COR-L47 (cell line): ENCODE measurements around the gene TSC22D1.

ENCODE experiments used
- DNase-seq: peaks from one replicate; lab custom pipeline; 2025; lab: John Stamatoyannopoulos, UW

TSC22D1 gene

GRCh38 chr13:44452418-44452817 lies 123.7 kb downstream of the TSC22D1 start:
- DNase-seq: no peak

GRCh38 chr13:44451651-44452050 lies 124.5 kb downstream of the TSC22D1 start:
- no peak for DNase-seq

GRCh38 chr13:44451126-44451525 lies 125.0 kb downstream of the TSC22D1 start:
- DNase-seq: no peak

DNA sequence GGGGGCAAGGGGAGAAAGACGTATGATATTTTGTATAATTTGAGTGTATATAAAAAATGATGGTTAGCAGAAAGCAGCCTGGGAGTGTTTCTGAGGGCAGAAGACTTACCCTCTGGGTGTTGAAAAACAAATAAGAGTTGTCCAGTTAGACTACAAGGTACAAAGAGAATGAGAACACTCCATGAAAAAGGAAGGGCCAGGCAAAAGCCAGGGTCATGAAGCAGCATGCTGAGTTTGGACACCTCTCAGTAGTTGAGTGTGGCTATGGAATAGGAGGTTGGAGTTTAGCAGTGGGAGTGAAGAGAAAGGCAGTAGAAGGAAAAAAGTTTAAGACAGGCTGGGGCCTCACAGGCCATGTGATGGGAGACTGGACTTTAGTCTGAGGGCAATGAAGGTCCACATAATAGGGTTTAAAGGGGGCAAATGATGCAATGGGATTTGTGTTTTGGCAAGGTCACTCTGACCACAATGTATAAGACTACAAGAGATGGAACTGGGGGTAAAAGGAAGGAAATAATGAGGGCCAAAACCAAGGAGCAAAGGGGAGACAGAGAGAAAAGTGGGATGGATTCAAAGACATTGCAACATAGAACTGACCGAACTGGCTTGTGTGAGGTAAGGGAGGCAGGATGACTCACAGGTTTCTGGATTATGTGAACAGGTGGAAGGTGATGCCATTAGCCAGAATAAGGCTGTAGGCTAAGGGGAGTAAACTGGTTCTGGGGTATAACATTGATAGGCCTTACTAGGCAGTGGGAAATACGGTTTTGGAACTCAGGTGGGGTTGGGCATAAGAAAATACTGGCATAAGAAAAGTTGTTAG lies 125.9 kb downstream of the TSC22D1 start:
- no peak for DNase-seq

DNA sequence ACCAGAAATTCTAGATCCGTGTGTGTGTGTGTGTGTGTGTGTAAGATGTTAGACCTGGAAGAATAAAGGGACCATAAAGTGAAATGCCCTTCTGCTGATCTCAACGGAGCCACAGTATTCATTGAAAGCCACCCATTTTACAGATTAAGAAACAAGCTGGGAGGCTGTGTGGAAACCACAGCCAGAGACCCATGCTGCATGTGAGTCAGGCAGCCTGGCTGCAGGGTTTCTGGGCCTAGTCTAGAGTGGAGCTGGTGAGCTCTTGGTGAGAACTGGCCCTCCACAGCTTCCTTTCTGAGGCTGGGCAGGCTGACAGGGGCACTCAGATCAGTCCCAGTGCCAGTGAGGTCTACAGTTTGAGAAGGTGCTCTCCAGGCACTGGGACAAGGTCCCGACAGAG lies 127.3 kb downstream of the TSC22D1 start:
- no peak for DNase-seq

- no peak for DNase-seq
Measured at GRCh38 chr13:44448373-44448772, 127.8 kb downstream of the TSC22D1 start.

DNA sequence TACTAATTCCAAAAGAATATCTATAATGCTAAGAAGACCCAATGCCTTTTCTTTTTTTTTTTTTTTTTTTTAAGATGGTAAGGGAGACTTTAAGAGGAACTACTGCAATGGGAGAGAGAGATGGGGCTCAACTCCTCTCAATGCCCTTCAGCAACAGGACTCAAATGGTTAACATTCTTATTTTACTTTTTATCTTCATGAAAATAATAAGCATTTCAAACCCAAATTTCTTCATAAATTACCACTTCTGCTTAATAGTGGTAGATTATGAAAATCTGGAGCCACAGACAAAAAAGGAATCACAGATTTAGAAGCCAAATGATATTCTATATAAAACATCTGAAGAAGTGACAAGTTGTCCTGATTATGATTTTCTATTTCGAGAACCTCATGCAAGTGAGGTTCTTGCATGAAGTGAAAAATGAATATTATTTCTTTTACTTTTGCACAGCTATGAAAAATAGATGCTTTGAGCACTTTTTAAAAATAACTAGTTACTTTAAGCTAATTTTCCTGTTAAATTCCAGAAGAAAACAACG lies 128.3 kb downstream of the TSC22D1 start:
- DNase-seq: no peak

GRCh38 chr13:44440046-44440608 lies 136.0 kb downstream of the TSC22D1 start:
- DNase-seq: no peak

DNA sequence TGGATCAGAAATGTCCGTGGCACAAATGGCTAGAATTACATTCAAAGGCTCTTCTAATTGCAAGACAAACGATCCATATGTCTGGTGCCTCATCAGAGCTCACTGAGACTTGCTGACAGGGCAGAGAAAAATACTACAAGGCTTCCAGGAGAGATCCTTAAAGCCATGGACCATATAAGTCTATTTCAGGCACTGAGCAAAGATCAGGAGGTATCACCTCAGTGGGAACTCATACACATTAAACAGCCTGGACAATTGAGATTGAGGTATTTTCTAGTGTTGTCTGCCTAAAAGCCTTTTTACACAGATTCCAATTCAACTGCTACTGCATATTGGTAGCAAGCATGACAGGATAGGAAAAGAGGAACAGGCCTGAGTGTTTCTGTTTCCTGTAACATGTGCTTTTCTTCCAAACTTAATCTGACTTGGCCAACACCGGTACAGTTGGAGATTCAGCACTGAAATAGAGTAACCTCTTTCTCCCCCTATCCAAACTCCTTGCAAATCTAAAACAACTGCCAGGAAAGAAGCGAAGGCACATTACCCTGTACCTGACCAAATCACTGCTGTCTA lies 136.6 kb downstream of the TSC22D1 start:
- no peak for DNase-seq

DNA sequence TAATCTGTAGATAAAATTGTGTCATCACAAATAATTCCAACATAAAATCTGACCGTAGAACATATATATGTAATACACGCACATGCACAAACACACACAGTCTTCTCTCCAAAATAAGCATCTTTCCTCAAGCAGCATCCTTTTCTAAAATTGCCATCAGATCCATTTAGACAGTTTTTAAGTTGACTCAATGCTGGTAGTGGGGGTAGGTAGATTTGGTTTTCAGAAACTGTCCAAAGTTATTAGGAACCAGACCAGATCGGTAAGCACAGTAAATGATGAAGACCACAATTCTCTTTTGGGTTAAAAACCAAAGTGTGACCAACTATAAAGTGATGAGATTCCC lies 137.9 kb downstream of the TSC22D1 start:
- DNase-seq: no peak

DNA sequence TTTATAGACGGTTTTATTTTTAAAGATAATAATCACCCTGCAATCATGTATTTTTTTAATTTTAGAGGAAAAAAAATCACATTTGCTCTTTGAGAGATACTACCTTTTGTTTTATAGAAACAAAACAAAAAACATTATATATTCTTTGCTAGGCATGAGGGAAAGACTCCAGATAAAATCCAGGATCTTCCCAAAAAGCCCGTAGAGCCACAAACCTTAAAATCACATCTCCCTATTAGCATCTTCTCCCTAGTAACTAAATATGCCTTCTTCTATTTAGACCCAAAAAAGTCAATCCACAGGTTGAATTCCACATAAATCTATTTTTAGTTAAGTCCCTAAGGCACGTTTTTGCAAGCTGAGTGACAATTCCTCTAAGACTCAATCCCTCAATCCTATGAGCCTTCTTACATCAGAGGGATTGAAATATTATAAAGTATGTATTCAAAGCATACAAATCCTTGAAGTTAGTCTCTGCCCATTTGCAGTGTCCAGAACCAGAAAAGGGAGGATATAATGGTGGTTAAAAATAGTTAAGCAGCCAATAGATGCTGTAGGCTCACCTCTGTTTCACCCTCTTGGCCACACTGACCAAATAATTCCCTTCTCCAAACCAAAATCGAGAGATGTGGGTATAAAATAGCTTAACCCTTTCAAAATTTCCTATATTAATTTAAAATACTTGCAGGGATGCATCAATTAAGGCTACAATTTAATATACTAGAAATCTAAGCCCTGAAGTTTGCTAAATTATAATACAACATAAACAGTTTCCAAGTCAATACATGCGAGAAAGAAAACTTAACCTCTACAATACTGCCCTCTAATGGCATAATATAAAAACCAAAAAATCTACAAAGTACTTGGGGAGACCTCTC lies 138.5 kb downstream of the TSC22D1 start:
- peak; percentile 23 for DNase-seq

GRCh38 chr13:44436589-44437337 lies 139.4 kb downstream of the TSC22D1 start:
- DNase-seq: peak; percentile 94

- no peak for DNase-seq
Measured at GRCh38 chr13:44435919-44436510, 140.1 kb downstream of the TSC22D1 start.

DNA sequence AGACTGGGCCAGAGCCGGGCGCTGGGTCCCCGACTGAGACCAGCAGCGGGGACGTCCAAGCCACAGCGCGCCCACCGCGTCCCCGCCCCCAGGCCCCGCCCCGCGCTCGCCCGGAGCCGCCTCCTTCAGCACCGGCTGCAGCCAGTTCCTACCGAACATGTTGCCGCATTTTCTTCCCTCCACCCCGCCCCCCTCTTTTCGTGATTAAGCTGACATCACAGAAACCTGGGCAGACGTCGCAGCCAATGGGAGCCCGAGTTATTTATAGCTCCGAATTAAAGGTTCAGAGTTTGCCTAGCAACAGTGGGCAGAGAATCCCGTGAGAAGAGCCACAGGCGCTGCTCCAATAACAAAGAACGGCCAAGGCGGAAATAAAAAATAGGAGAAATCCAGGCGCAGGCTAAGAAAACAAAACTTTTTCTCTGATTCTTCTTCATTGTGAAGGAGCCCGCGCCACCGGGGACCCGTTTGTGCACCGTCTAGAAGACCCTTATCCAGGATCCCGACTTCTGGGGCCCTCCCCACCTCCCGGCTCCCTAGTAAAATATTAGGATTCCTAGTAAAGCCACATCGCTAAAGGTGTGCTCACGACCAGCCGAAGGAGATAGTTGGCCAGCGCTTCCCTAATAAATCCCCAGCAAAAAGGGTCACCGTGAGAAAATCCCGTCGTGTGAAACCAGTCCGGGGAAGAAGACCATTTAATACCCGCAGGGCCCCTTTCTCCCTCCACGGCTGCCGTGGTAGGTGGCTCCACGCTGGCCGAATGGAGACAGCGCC lies 140.8 kb downstream of the TSC22D1 start:
- DNase-seq: peak; percentile 99

DNA sequence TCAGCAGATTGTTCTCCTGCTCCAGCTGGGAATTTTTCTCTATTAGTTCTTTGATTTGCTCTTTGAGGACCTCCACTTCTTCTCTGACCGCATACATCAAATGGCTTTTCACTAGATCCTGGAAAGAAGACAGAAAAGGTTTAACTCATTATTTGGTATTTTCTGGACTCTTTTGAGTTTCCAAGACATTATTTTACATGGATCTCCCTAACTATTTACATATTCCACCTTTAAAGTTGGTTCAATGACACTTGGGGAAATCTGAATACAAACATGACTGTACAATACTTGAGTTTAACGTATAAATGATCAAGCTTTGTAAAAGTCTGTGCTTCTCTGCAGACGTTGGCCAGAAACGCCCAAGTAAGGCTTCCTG lies 141.4 kb downstream of the TSC22D1 start:
- DNase-seq: no peak

GRCh38 chr13:44433863-44434765 lies 142.0 kb downstream of the TSC22D1 start:
- no peak for DNase-seq

GRCh38 chr13:44432650-44433049 lies 143.5 kb downstream of the TSC22D1 start:
- DNase-seq: no peak

DNA sequence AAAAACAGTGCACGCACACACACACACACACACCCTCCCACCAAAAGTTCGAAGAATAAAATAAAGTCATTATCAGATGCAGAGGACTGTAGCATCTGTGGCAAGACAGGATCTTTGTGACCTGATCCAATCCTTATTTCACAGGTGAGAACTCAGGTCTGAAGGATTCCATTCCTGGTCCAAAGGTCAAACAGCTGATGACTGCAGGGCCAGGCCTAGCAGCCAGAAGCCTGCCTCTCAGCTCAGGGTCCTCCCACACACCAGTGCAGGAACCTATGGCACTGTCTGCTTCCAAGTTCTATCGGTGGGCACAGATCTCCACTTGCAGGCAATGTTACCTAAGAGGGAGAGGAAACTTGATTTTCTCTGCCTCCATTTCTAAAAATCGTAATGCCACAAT lies 145.0 kb downstream of the TSC22D1 start:
- DNase-seq: no peak

DNA sequence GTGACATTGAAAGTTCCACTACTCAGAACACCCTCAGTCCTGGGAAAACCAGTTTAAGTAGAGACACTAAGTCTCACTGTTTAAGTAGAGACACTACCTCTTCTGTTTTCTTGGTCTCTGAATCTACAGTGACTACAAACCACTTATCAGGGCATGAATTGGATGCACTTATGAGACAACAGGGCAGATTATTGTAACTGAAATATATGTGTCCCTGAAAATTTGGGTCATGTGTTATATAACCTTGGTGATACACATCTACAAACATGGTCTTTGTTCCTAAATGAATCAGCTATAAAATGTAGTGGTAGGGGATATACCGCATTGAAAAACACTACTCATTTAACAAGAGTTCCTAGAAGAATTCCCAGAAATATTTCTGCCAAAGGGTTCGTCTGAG lies 146.8 kb downstream of the TSC22D1 start:
- DNase-seq: no peak
